HG02571 (cell line): ENCODE data around the gene DHX57.
"Not testable (repeated sequence)": the region's sequence is repeated elsewhere in the genome, so short reads cannot be mapped to it uniquely, and the experiment has no call there.

Experiments used
- ATAC-seq: cut with Tn5 transposase; IDR thresholded peaks from one replicate; pipeline ENCODE4 v1.9.1; 2021; ENCODE audit warnings: mild to moderate bottlenecking, moderate library complexity; ENCODE audit not compliant: unreplicated experiment

The DHX57 gene

DNA sequence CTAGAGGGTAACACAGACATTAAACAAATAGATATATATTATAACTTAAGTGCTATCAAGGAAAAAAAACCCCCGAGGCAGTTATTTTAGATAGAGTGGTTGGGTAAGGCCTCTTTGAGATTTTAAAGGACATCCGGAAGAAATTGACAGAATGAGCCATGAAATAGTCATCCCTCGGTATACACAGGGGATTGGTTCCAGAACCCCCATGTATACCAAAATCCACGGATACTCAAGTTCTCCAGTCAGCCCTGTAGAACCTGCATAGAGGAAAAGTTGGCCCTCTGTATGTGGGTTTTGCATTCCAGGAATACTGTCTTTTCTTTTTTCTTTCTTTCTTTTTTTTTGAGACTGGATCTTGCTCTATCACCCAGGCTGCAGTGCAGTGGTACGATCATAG, 2.0 kb downstream of the DHX57 start:
- ATAC-seq: no peak

DNA sequence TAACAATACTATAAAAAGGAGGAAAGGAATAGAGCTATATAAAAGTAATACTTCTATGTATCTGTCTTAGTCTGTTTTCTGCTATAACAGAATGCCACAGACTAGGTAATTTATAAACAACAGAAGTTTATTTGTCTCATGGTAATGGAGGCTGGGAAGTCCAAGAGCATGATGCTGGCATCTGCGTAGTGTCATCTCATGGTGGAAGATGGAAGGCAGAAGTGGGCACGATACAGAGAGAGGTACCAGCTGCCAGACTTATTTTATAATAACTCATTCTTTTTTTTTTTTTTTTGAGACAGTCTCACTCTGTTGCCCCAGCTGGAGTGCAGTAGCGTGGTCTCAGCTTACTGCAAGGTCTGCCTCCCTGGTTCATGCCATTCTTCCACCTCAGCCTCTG, 4.3 kb downstream of the DHX57 start:
- no peak for ATAC-seq

DNA sequence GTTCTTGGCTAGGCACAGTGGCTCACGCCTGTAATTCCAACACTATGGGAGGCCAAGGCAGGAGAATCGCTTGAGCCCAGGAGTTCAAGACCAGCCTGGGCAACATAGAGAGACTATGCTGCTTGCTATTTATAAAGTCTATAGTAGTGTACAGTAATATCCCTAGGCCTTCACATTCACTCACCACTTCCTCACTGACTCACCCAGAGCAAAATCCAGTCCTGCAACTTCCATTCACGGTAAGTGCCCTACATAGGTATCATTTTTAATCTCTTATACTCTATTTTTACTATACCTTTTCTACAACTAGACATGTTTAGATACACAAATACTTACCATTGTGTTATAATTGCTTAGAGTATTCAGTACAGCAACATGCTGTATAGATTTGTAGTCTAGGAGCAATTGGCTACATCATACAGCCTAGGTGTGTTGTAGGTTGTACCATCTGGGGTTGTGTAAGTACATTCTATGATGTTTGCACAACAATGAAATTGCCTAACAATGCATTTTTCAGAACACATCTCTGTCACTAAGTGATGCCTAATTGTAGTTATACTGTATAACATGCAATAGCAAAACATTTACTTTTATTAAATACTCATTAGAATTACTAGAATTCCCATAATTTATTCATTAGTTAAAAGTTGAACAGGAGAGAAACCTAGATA, 8.8 kb downstream of the DHX57 start:
- no peak for ATAC-seq

DNA sequence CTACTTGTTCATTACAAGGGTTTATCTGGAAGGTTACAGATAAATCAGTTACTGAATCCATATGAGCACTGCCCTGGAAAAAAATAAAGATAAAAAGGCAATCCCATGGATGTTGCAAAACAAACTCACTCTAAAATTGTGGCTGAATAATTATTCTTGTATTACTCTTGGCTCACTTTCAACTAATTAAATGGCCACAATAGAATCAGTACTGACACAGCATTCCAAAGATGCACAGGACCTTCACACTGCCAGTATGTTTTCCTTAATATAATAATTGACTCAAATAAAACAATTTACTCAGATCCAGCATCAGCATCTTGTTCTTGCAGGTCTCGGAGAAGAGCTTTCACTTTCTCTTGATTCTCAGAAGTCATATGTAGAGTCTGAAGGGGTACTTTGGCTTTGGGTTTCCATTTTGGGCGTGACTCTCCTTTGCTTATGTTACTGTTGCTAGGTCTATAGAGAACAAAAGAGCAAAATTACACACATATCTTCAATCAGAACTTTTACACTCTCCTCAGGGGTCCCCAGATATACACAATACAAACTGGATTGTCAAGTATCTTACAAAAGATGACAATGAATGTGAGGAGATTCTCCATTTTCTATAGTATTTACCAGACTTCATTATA, 12.6 kb downstream of the DHX57 start:
- no peak for ATAC-seq

DNA sequence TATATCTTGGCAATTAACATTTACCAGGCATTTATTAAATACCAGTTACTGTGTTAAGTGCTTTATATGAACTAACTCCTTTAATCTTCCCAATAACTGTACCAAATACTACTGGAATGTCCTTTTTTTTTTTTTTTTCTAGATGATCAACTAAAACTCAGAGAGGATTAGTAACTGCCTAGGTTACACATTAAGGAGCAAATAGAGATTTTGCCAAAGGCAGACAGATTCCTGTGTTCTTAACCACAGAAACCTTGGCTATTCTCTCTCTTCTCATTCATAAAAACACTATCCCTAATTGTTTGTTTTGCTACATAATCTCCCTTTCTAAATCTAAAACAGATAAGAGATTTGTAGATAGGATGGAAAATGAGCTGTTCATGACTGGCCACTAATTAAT, 13.3 kb downstream of the DHX57 start:
- no peak for ATAC-seq

DNA sequence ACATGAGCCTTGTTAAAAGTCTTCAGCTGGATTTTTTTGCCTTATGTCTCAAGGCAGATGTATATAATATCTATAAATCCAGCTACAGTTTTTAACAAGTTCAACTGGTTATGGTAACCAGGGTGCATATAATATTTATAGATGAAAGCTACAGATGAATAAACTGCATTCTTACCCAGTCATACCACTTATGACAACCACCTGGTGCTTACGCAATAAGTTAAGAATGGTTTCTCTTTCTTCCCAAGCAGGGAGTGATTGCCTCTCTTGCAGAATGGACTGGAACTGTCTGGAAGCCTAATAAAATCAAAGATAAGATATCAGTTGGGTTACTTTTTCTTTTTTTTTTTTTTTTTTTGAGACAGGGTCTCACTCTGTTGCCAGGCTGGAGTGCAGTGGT, 19.6 kb downstream of the DHX57 start:
- ATAC-seq: no peak

DNA sequence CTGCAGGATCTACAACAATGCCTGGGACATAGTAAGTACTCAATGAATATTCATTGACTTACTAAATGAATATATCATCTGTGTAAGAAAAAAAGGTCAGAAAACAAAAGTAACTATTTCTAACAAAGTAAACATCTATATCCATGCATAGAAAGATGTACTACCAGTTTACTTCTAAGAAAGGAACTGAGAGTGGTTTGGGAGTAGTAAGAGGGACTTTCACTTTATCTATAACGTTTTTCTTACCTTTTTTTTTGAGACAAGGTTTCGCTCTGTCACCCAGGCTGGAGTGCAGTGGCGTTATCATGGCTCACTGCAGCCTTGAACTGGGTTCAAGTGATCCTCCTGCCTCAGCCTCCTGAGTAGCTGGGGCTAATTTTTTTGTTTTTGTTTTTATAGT, 25.7 kb downstream of the DHX57 start:
- ATAC-seq: peak; percentile 74

DNA sequence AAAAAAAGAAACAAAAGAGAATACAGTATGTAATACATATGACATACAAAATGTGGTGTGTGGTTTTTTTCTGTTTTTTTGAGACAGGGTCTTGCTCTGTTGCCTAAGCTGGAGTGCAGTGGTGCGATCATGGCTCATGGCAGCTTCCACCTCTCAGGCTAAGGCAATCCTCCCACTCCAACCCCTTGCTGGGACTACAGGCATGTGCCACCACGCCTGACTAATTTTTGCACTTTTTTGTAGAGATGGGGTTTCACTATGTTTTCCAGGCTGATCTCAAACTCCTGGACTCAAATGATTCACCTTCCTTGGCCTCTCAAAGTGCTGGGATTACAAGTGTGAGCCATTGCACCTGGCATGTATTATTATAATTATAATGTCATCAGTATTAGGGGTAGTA, 38.9 kb downstream of the DHX57 start:
- ATAC-seq: no peak

DNA sequence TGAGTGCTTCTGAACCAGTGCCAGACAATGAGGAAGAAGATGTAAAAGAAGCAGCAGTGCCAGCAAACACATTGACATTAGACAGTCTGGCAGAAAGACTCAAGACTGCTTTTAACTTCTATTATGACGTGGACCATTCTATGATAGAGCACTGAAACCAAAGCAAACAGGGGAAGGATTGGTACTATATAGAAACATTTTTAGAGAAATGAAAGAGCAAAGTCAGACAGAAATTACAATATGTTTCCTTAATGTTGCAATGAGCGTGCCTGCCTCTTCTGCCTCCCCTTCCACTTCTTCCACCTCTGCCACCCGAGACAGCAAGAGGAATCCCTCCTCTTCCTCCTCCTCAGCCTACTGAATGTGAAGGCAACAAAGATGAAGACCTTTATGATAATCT, 39.7 kb downstream of the DHX57 start:
- ATAC-seq: peak; percentile 86

DNA sequence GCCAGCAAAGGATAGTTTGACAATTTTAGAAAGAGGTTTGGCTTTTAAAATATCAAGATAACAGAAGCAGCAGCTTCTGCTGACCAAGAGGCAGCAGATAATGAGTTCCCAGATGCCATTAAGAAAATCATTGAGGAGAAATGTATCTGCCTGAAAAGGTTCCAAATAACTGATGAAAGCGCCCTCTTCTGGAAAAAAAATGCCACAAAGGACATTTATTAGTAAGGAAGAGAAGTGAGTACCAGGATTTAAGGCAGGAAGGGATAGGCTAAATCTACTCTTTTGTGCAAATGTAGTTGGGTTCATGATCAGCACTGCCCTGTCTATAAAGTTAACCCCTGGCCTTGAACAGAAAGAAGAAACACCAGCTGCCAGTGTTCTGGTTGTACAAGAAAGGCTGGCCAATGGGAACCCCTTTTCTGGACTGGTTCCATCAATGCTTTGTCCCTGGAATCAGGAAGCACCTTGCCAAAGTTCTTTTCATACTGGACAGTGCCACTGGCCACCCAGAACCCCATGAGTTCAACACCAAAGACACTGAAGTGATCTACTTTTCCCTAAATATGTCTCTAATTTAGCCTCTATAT, 40.6 kb downstream of the DHX57 start:
- no peak for ATAC-seq

DNA sequence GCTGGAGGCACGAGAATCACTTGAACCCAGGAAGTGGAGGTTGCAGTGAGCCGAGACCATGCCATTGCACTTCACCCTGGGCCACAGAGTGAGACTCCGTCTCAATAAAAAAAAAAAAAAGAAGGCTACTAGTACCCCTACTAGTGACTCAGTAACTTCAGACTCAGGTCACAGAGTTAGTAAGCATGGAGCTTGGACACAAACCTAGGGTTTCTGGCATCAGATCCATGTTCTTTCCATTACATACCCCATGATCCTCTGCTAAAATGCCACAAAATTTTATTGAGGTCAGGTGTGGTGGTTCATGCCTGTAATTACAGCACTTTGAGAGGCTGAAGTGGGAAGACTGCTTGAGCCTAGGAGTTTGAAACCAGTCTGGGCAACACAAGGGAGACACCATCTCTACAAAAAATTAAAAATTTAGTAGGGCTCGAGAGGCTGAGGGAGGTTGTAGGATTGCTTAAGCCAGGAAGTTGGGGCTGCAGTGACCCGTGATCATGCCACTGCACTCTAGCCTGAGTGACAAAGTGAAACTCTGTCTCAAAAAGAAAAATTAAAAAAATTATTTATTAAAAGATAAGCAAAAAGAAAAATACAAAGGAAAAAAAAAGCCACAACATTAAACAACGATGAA, 45.1 kb downstream of the DHX57 start:
- ATAC-seq: no peak

DNA sequence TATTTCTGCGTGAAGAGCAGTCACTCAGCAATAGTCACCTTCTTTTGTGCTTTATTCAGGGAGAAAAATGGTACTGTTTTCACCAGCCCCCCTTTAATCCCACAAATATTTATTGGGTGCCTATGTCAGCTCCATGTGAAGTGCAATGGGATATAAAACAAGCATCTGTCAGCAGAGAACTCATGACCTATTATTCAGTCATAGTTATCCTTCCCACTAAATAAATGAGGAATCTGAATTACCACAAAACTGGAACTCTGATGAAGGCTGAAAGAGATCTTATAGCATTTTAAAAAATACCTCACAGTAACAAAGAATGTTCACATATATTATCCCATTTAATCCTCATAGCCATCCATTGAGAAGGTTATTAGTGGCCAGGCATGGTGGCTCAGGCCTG, 45.8 kb downstream of the DHX57 start:
- ATAC-seq: no peak

DNA sequence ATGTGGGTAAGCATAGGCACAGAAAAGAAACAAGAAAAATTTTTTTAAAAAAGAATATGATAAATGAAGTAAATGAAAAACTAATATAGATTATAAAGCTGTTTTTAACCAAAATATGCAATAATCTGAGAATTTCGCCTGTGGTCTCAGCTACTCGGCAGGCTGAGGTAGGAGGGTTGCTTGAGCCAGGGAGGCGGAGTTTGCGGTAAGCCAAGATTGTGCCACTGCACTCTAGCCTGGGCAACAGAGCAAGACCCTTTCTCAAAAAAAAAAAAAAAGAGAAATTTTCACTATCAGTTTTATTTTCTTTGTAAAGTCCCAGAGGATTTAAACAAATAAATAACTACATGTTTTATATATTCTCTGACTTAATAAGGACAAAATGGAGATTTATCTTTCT, 47.3 kb downstream of the DHX57 start:
- no peak for ATAC-seq

DNA sequence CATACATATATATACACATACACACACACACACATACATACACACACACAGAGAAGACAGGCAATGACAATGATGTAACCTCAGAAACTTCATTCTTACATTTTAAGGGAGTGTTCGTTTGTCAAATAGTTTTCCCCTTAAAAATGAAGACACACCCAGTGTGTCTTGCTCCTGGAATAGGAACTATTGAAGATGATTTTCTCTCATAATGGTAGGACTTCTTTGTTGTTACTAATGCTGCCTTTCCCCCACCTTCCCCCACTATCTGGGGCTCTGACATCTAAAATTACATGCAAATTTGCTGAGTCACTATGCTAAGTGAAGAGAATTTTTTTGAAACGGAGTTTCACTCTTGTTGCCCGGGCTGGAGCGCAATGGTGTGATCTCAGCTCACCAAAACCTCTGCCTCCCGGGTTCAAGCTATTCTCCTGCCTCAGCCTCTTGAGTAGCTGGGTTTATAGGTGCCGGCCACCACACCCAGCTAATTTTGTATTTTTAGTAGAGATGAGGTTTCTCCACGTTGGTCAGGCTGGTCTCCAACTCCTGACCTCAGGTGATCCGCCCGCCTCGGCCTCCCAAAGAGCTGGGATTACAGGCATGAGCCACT, 48.1 kb downstream of the DHX57 start:
- not testable (repeated sequence) for ATAC-seq

DNA sequence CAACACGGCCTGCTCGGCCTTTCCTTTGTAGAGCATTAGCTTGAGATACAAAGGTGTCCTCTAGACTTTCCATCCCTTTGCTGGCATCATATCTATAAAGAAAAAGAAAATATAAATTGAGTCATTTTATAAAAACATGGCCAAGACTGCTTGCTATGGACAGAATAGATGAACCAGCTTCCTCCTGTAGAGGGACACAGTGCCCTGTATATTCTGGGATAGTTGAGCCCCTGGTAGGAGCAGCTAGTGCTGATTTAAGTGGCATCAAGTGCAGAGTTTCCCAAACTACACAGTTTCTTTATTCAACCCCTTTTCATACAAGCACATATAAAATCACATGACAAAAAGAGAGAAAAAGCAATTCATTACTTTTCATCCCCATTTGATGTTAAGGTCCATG, 49.8 kb downstream of the DHX57 start:
- no peak for ATAC-seq

DNA sequence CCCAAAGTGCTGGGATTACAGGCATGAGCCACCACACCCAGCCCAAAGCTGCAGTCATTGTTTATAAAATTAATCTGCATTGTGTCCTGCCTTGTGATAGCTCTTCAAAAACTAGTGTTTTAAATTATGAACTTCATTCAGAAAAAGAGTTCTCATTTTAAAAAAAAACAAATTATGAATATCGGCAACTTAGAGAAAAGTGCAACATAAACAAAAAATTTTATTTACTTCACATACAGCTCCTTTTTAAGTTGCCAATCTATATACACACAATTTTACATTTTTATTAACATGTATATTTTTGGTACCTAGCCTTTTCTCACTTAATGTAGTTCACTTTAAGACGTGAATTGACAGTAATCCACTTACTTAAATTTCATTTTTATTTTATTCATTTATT, 50.8 kb downstream of the DHX57 start:
- ATAC-seq: no peak

DNA sequence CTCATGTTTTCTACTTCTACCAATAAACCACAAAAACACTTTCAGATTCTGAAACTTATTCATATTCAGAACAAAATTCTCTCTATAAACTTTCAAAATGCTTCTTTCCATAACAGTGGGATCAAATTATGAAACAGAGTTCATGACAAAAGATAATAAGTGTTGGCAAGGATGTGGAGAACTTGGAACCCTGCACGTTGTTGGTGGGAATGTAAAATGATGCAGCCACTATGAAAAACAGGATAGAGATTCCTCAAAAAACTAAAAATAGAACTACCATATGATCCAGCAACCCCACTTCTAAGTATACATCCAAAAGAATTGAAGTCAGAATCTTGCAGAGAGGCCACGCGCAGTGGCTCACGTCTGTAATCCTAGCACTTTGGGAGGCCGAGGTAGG, 52.3 kb downstream of the DHX57 start:
- ATAC-seq: no peak

DNA sequence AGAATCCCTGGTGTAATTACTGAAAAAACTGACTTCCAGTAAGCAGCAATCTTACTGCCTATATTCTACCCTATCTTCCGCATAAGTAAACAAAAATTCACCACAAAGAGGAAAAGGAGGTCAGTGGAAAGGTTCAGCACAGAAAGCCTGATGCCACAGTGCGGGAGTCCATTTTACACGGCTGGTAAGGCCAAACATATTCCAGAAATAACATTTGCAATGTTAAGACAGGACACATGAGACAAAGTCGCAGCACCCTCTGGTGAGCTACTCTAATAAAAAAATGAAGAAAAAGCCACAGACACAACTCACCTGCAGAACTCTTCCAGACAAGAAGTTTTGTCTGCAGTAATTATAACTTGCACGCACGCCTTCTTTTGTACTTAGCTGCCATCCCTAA, 57.2 kb downstream of the DHX57 start:
- no peak for ATAC-seq

DNA sequence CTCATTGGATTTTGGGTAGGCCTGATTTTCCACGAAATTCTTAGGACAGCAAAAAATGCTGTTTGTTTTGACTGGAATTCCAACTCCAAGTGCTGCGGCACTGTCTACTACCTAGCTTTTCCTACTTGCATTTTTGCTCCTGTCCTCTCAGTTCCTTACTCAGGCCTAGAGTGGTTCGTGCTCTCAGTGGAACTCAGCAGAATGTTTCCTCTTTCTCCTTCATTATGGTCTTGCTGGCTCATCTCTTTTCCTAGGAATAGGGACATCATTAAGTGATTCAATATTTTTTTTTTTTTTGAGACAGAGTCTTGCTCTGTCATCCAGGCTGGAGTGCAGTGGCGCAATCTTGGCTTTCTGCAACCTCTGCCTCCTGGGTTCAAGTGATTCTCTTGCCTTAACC, 59.8 kb downstream of the DHX57 start:
- ATAC-seq: no peak

DNA sequence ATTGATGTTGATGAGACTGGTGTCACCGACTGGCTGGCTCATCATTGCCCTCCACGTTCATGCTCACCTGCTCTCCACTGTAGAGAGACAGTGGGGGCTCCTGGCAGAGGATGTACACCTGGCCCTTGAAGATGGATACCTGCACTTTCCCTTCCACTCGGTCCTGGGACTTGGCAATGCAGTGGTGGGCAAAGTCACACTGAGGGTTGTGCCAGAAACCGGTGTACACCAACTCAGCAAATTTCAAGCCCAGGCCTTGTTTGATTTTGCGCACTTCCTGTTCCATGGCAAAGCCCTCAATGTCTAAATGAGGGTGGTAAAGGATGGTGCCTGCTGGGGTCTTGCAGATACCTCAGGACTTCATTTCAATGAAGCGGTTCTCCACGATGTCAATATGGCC, 65.2 kb downstream of the DHX57 start:
- ATAC-seq: no peak

DNA sequence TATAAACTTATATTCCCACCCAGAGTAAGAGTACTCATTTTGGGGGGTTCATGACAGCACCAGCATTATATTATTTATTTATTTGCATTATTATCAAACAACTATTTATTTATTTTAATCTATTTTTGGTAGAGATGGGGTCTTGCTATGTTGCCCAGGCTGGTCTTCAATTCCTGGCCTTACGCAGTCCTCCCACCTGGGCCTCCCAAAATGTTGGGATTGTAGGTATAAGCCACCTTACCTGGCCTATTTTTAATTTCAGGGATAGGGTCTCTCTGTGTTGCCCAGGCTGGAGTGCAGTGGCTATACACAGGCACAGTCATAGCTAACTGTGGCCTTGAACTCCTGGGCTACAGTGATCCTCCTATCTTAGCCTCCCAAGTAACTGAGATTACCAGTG, 67.1 kb downstream of the DHX57 start:
- no peak for ATAC-seq

DNA sequence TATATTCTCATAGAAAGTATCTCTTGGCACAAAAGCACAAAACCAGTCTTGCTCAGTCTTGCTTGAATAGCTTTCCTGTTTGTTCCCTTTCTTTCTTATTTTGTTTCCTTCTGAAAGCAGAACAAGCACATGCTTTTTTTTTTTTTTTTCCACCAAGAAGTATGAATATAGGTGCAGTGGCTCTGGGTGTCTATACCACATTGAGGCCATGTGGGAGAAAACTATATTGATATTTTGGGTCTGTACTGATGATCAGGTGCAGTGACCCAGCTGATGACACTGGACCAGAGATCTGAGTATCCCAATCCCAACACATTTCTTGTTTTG, 69.0 kb downstream of the DHX57 start:
- ATAC-seq: no peak
